ENCODE data around the gene DCAF16. TPM values are rescaled to one million over a fixed set of nuclear protein-coding genes. Genes with fewer than 3 reads are reported as not detected.

DCAF16 gene
- total RNA-seq, 1 donor from 2014 or later, result 32.7 TPM

- Histone ChIP-seq H3K36me3 (ENCODE audit: insufficient read depth, low read length) (no peaks in the 10 kb centered on the region), H3K4me1 (ENCODE audit: insufficient read depth, low read length) (no peaks in the 10 kb centered on the region), H3K27me3 (ENCODE audit: insufficient read depth, low read length) (peaks cover 2% of the 10 kb centered on the region), H3K27ac (ENCODE audit: low read depth, low read length) (no peak overlapping the region), H3K9ac (ENCODE audit: low read length) (no peak overlapping the region), H2AFZ (ENCODE audit: low read depth, low read length) (no peak overlapping the region), H3K79me2 (ENCODE audit: insufficient read depth, low read length) (no peaks in the 10 kb centered on the region), H3K4me2 (ENCODE audit: low read length) (no peak overlapping the region), H4K20me1 (ENCODE audit: insufficient read depth, low read length) (no peaks in the 10 kb centered on the region), H3K9me3 (ENCODE audit: insufficient read depth, low read depth, low read length) (no peaks in the 10 kb centered on the region), H3K4me3 (ENCODE audit: insufficient read depth, low read depth, low read length) (no peak overlapping the region)
- Mint-ChIP-seq H3K4me1 (ENCODE audit: low read depth, unreplicated experiment) (no peaks in the 10 kb centered on the region), H3K27ac (ENCODE audit: unreplicated experiment) (no peak overlapping the region), H3K9me3 (ENCODE audit: unreplicated experiment) (peaks cover 10% of the 10 kb centered on the region), H3K4me3 (ENCODE audit: unreplicated experiment) (no peak overlapping the region), H3K36me3 (ENCODE audit: low read depth, unreplicated experiment) (no peaks in the 10 kb centered on the region), H3K27me3 (ENCODE audit: low read depth, unreplicated experiment) (no peaks in the 10 kb centered on the region)
- no peak for FAIRE-seq
- DNase-seq (ENCODE audit: low read depth), result peak; percentile 24
- no peak for TF ChIP-seq CTCF (IDR thresholded peaks at IDR 0.05; ENCODE audit: insufficient read depth, low read depth, low read length)
- no peak for TF ChIP-seq EZH2 (IDR thresholded peaks at IDR 0.05; ENCODE audit: insufficient read depth, low read length)
Observed at GRCh38 chr4:17762726-17763125, 47.8 kb downstream of the DCAF16 start.

GRCh38 chr4:17761062-17761461, 49.5 kb downstream of the DCAF16 start:
- Histone ChIP-seq H2AFZ (ENCODE audit: low read depth, low read length) (no peak overlapping the region), H3K4me2 (ENCODE audit: low read length) (no peak overlapping the region), H3K27ac (ENCODE audit: low read depth, low read length) (no peak overlapping the region), H3K4me1 (ENCODE audit: insufficient read depth, low read length) (no peaks in the 10 kb centered on the region), H4K20me1 (ENCODE audit: insufficient read depth, low read length) (no peaks in the 10 kb centered on the region), H3K9me3 (ENCODE audit: insufficient read depth, low read depth, low read length) (no peaks in the 10 kb centered on the region), H3K4me3 (ENCODE audit: insufficient read depth, low read depth, low read length) (no peak overlapping the region), H3K79me2 (ENCODE audit: insufficient read depth, low read length) (no peaks in the 10 kb centered on the region), H3K9ac (ENCODE audit: low read length) (no peak overlapping the region), H3K36me3 (ENCODE audit: insufficient read depth, low read length) (no peaks in the 10 kb centered on the region), H3K27me3 (ENCODE audit: insufficient read depth, low read length) (peaks cover 2% of the 10 kb centered on the region)
- Mint-ChIP-seq H3K9me3 (ENCODE audit: unreplicated experiment) (peaks cover 6% of the 10 kb centered on the region), H3K4me3 (ENCODE audit: unreplicated experiment) (no peak overlapping the region), H3K4me1 (ENCODE audit: low read depth, unreplicated experiment) (no peaks in the 10 kb centered on the region), H3K27ac (ENCODE audit: unreplicated experiment) (no peak overlapping the region), H3K27me3 (ENCODE audit: low read depth, unreplicated experiment) (no peaks in the 10 kb centered on the region), H3K36me3 (ENCODE audit: low read depth, unreplicated experiment) (no peaks in the 10 kb centered on the region)
- DNase-seq (ENCODE audit: low read depth) (no peak), FAIRE-seq (no peak)
- TF ChIP-seq EZH2 (IDR thresholded peaks at IDR 0.05; ENCODE audit: insufficient read depth, low read length) (no peak), CTCF (IDR thresholded peaks at IDR 0.05; ENCODE audit: insufficient read depth, low read depth, low read length) (no peak)

- Mint-ChIP-seq H3K4me3 (ENCODE audit: unreplicated experiment) (no peak overlapping the region), H3K36me3 (ENCODE audit: low read depth, unreplicated experiment) (no peaks in the 10 kb centered on the region)
Observed at GRCh38 chr4:17760626-17761025, 49.9 kb downstream of the DCAF16 start.

More at GRCh38 chr4:17760626-17761025, 49.9 kb downstream of the DCAF16 start:
- Histone ChIP-seq H3K27me3 (ENCODE audit: insufficient read depth, low read length) (peaks cover 2% of the 10 kb centered on the region), H3K4me1 (ENCODE audit: insufficient read depth, low read length) (no peaks in the 10 kb centered on the region), H4K20me1 (ENCODE audit: insufficient read depth, low read length) (no peaks in the 10 kb centered on the region), H3K79me2 (ENCODE audit: insufficient read depth, low read length) (no peaks in the 10 kb centered on the region), H3K9me3 (ENCODE audit: insufficient read depth, low read depth, low read length) (no peaks in the 10 kb centered on the region), H2AFZ (ENCODE audit: low read depth, low read length) (no peak overlapping the region), H3K4me3 (ENCODE audit: insufficient read depth, low read depth, low read length) (no peak overlapping the region), H3K36me3 (ENCODE audit: insufficient read depth, low read length) (no peaks in the 10 kb centered on the region), H3K27ac (ENCODE audit: low read depth, low read length) (no peak overlapping the region), H3K9ac (ENCODE audit: low read length) (no peak overlapping the region), H3K4me2 (ENCODE audit: low read length) (no peak overlapping the region)
- Mint-ChIP-seq H3K27me3 (ENCODE audit: low read depth, unreplicated experiment) (no peaks in the 10 kb centered on the region), H3K27ac (ENCODE audit: unreplicated experiment) (no peak overlapping the region), H3K4me1 (ENCODE audit: low read depth, unreplicated experiment) (no peaks in the 10 kb centered on the region), H3K9me3 (ENCODE audit: unreplicated experiment) (peaks cover 2% of the 10 kb centered on the region)
- FAIRE-seq (no peak), DNase-seq (ENCODE audit: low read depth) (no peak)
- TF ChIP-seq CTCF (IDR thresholded peaks at IDR 0.05; ENCODE audit: insufficient read depth, low read depth, low read length) (no peak), EZH2 (IDR thresholded peaks at IDR 0.05; ENCODE audit: insufficient read depth, low read length) (no peak)

Data from astrocyte (in vitro differentiated cells and primary cell).